ENCODE data around the gene SULT2B1. TPM values are rescaled to one million over a fixed set of nuclear protein-coding genes. Genes with fewer than 3 reads are reported as not detected.

Gene SULT2B1
- total and polyA plus RNA-seq, 2 of the 4 experiments (the other 2 are of a cell fraction), result 0.09 TPM; not detected in 1

- H3K9me3 ChIP-seq (ENCODE audit: control insufficient read depth, insufficient read depth, low read length), result no peaks in the 10 kb centered on the region
- no peaks in the 10 kb centered on the region; the same call in 1 of the 2 replicates for H4K20me1 ChIP-seq (ENCODE audit: insufficient read depth, low read length)
- no peak overlapping the region for H3K56ac ChIP-seq (ENCODE audit: extremely low read depth, insufficient read depth, low read length)
- H3K36me3 ChIP-seq (ENCODE audit: control insufficient read depth, insufficient read depth, low read length), result no peaks in the 10 kb centered on the region
- ChIA-PET CTCF (no interaction called here), POLR2A (ENCODE audit: unreplicated experiment) (no interaction called here)
- H3K4me2 ChIP-seq (ENCODE audit: low read depth, low read length), result no peak overlapping the region
- H2BK120ac ChIP-seq (ENCODE audit: low read depth, low read length), result no peak overlapping the region
- no peak overlapping the region for H2BK15ac ChIP-seq (ENCODE audit: low read depth, low read length)
- H3K9ac ChIP-seq (ENCODE audit: low read depth, low read length), result no peak overlapping the region
- H3K4ac ChIP-seq (ENCODE audit: low read depth, low read length), result no peak overlapping the region
- no peak overlapping the region for H3K14ac ChIP-seq (replicated peaks; ENCODE audit: low read depth, low read length)
- no peak overlapping the region for H2AK9ac ChIP-seq (replicated peaks; ENCODE audit: low read depth, low read length, poor library complexity)
- H4K5ac ChIP-seq (ENCODE audit: low read depth, low read length), result no peak overlapping the region
- H2BK5ac ChIP-seq (ENCODE audit: low read depth, low read length, poor library complexity, severe bottlenecking), result no peak overlapping the region
- no peaks in the 10 kb centered on the region for H3K79me1 ChIP-seq (ENCODE audit: low read depth in 1 of 2, low read length in 2 of 2)
- H2AK5ac ChIP-seq (ENCODE audit: low read depth, low read length), result no peak overlapping the region
- no peak overlapping the region for H3K18ac ChIP-seq (ENCODE audit: low read depth, low read length)
- in situ Hi-C loops (cut with MboI; ENCODE audit: low sequenced_read_pairs), result no loop called here
- peaks cover 3% of the 10 kb centered on the region; the same call in 1 of the 2 replicates for H3K4me1 ChIP-seq (ENCODE audit: control insufficient read depth, insufficient read depth, low read length)
- no peak overlapping the region for H3K4me3 ChIP-seq (ENCODE audit: insufficient read depth, low read depth, low read length)
- WGBS, 2 experiments (ENCODE audit: extremely low coverage in 2 of 2, insufficient read length in 1 of 2), result 10% methylated on average over 9 of the region's 27 CpGs; no CpG with 5 or more reads in 1 of the 2 experiments
- no peak overlapping the region for H4K91ac ChIP-seq (ENCODE audit: insufficient read depth, low read depth, low read length)
- no peak overlapping the region for H2AFZ ChIP-seq (replicated peaks; ENCODE audit: low read length, poor library complexity)
- TF ChIP-seq USF2 (IDR thresholded peaks at IDR 0.05; ENCODE audit: low read depth, low read length), result no peak
- TF ChIP-seq RCOR1 (IDR thresholded peaks at IDR 0.05; ENCODE audit: insufficient replicate concordance, low read length), result no peak
- TF ChIP-seq CHD1 (IDR thresholded peaks at IDR 0.05; ENCODE audit: low read depth, low read length), result no peak
- H4K8ac ChIP-seq (ENCODE audit: low read depth in 2 of 2, low read length in 2 of 2), result no peak overlapping the region
- ATAC-seq (ENCODE audit: low read depth) (no peak), DNase-seq (no peak)
- no TSS peak for BruUV-seq (replicated peaks)
- no peak overlapping the region for H3K27ac ChIP-seq (ENCODE audit: insufficient read depth, low read length)
- dilution Hi-C loops (cut with HindIII; ENCODE audit: low sequenced_read_pairs, unreplicated experiment), result no loop called here
- H3K23ac ChIP-seq (ENCODE audit: low read depth, low read length), result no peak overlapping the region
- intact Hi-C loops (cut with micrococcal nuclease), result no loop called here
- no peak overlapping the region for H2BK20ac ChIP-seq (ENCODE audit: low read depth, low read length)
- H3K9me1 ChIP-seq (ENCODE audit: insufficient read depth, low read length), result no peaks in the 10 kb centered on the region
- peaks cover 43% of the 10 kb centered on the region for H3K27me3 ChIP-seq (ENCODE audit: control insufficient read depth, insufficient read depth, low read length)
Measured at GRCh38 chr19:48502350-48503018, 49.5 kb upstream of the SULT2B1 start.
